ENCODE measurements around the gene SRMS. TPM values are rescaled to one million over a fixed set of nuclear protein-coding genes. Genes with fewer than 3 reads are reported as not detected.

Gene SRMS
- total RNA-seq, result not detected in 2 replicates

GRCh38 chr20:63547725-63548480 is at the start of gene SRMS:
Gene SRMS, minus strand, starts transcription at chr20:63547749. Its CDS starts 286 bp downstream, at chr20:63547463.

GRCh38 chr20:63574156-63574828 is 26.7 kb upstream of the SRMS start, which contains the start of gene HELZ2:
Gene HELZ2, minus strand, starts transcription at chr20:63574239. Its CDS starts 1,854 bp downstream, at chr20:63572385.

GRCh38 chr20:63553933-63554290 is 6.4 kb upstream of the SRMS start, which contains the start of gene FNDC11:
Gene FNDC11, plus strand, starts transcription at chr20:63554159. Its CDS starts 1,505 bp downstream, at chr20:63555664.

GRCh38 chr20:63536997-63537524 is 10.5 kb downstream of the SRMS start, which contains the start of gene PTK6:
Gene PTK6, minus strand, starts transcription at chr20:63537376. Its CDS starts 62 bp downstream, at chr20:63537314.

GRCh38 chr20:63520504-63520933 is 27.0 kb downstream of the SRMS start, which contains the start of gene PPDPF:
Gene PPDPF, plus strand, starts transcription at chr20:63520765. Its CDS starts 544 bp downstream, at chr20:63521309.

GRCh38 chr20:63498960-63499337 is 48.6 kb downstream of the SRMS start, which contains the start of gene EEF1A2:
Gene EEF1A2, minus strand, starts transcription at chr20:63499083. Its CDS starts 1,320 bp downstream, at chr20:63497763.

Other genes starting within 250 kb of the SRMS start
- not detected in 2 replicates for gene CHRNA4, start 186.4 kb downstream of the SRMS start, total RNA-seq
- not detected in 2 replicates for gene KCNQ2, start 75.1 kb downstream of the SRMS start, total RNA-seq
- gene EEF1A2, start 48.7 kb downstream of the SRMS start, total RNA-seq, result 1.0 and 2.3 TPM in 2 replicates
- 41.0 and 75.0 TPM in 2 replicates for gene PPDPF, start 27.0 kb downstream of the SRMS start, total RNA-seq
- gene PTK6, start 10.4 kb downstream of the SRMS start, total RNA-seq, result not detected in 2 replicates
- gene FNDC11, start 6.4 kb upstream of the SRMS start, total RNA-seq, result 0.40 and 0.50 TPM in 2 replicates
- 26.9 and 33.4 TPM in 2 replicates for gene HELZ2, start 26.5 kb upstream of the SRMS start, total RNA-seq
- gene GMEB2, start 79.4 kb upstream of the SRMS start, total RNA-seq, result 8.6 and 10.6 TPM in 2 replicates
- gene STMN3, start 105.7 kb upstream of the SRMS start, total RNA-seq, result 3.5 and 6.1 TPM in 2 replicates
- 19.8 and 22.6 TPM in 2 replicates for gene RTEL1, start 110.6 kb upstream of the SRMS start, total RNA-seq
- 13.2 and 15.5 TPM in 2 replicates for gene TNFRSF6B, start 148.9 kb upstream of the SRMS start, total RNA-seq
- 24.3 and 25.3 TPM in 2 replicates for gene ARFRP1, start 160.2 kb upstream of the SRMS start, total RNA-seq
- 15.8 and 16.1 TPM in 2 replicates for gene ZGPAT, start 160.3 kb upstream of the SRMS start, total RNA-seq
- 2.4 and 3.6 TPM in 2 replicates for gene LIME1, start 188.9 kb upstream of the SRMS start, total RNA-seq
- 21.8 and 25.8 TPM in 2 replicates for gene SLC2A4RG, start 192.0 kb upstream of the SRMS start, total RNA-seq